K562 (cell line): ENCODE measurements around the gene RNF121. TPM values are rescaled to one million over a fixed set of nuclear protein-coding genes. Genes with fewer than 3 reads are reported as not detected.

Source experiments
- ARID4B ChIP-seq: sonication (generic); formaldehyde crosslinking; IDR thresholded peaks from 2 replicates; pipeline ENCODE4 v1.8.0; 2022; ENCODE audit warnings: mild to moderate bottlenecking, missing genetic modification reagents
- CEBPB ChIP-seq: fragments of 450-650 bp; IDR thresholded peaks from 2 replicates; pipeline ENCODE4 v1.6.1; 2016; ENCODE audit warnings: missing genetic modification characterization, missing compliant biosample characterization
- JUN ChIP-seq, 2 experiments: sonication (generic) in 1 of 2; formaldehyde crosslinking in 1 of 2; IDR thresholded peaks; 2 replicates each; pipeline versions ENCODE4 v1.6.1 to v1.8.0; 2012 to 2022; ENCODE audit warnings: borderline replicate concordance in 2 of 2, mild to moderate bottlenecking in 2 of 2, improper control_type of control experiment in 1 of 2, low read depth in 1 of 2, low read length in 1 of 2, missing genetic modification reagents in 1 of 2
- MIER1 ChIP-seq: fragments of 450-650 bp; IDR thresholded peaks from 2 replicates; pipeline ENCODE4 v1.6.1; 2016; ENCODE audit warnings: antibody characterized with exemption, mild to moderate bottlenecking, low read depth
- MLLT1 ChIP-seq, 2 experiments: fragments of 450-650 bp; IDR thresholded peaks; 2 replicates each; pipeline ENCODE4 v1.6.1; 2016
- PBX2 ChIP-seq, 2 experiments: IDR thresholded peaks in 1 of 2; conservative IDR thresholded peaks in 1 of 2; 2 replicates each; pipeline ENCODE4 v1.6.1; 2016; ENCODE audit warnings: low read depth in 2 of 2, mild to moderate bottlenecking in 1 of 2, missing compliant biosample characterization in 1 of 2, missing genetic modification characterization in 1 of 2, moderate library complexity in 1 of 2
- ZBTB40 ChIP-seq, 2 experiments: fragments of 450-650 bp in 1 of 2; sonication (generic) in 1 of 2; formaldehyde crosslinking in 1 of 2; IDR thresholded peaks; 2 replicates each; pipeline versions ENCODE4 v1.7.1 to v1.9.0; 2016 to 2022; ENCODE audit warnings: inconsistent platforms in 1 of 2, mild to moderate bottlenecking in 1 of 2, missing genetic modification reagents in 1 of 2
- ZNF354B ChIP-seq: fragments of 250-450 bp; sonication (Bioruptor Pico); IDR thresholded peaks from 2 replicates; pipeline ENCODE4 v1.4.0; 2020
- polyA plus RNA-seq, 8 experiments: library from polyadenylated mRNA; depleted of rRNA in 4 of 8; stranded (reverse) in 5 of 8; unstranded in 3 of 8; fragments of >200 nt; fragmentation: Nextera tagmentation in 2 of 8; fragmentation: Illumina TruSeq in 1 of 8; extraction: Ambion mirVana in 2 of 8; extraction: Trizol in 1 of 8; gene quantifications; 2 replicates each; pipeline versions ENCODE4 v1.2.1 to v1.2.3, GENCODE V29; 2011 to 2014; ENCODE audit warnings: inconsistent platforms in 1 of 8, missing spikeins in 1 of 8
- total RNA-seq, 7 experiments: library from RNA; depleted of rRNA in 6 of 7; stranded (reverse); fragments of >200 nt in 6 of 7; fragmentation: Illumina TruSeq in 2 of 7; extraction: Trizol in 2 of 7; gene quantifications; 2 replicates each; pipeline versions ENCODE4 v1.2.1 to v1.2.3, GENCODE V29; 2011 to 2021; ENCODE audit warnings: low replicate concordance in 1 of 7

Gene RNF121
- total and polyA plus RNA-seq, 9 of the 15 experiments (the other 6 are each of a cell fraction or from before 2014, with no cell fraction given) = 8.0 to 63.4 (median 20.5) TPM

GRCh38 chr11:71947498-71947897 is 18.7 kb downstream of the RNF121 start (continued):
- TF ChIP-seq PBX2 (CRISPR knock-in tag; IDR thresholded peaks at IDR 0.05; ENCODE audit: low read depth) = no peak
- 0 out of 2 replicates have a peak, but pooled peaks have one; percentile 14 for TF ChIP-seq PBX2 (tag; conservative IDR thresholded peaks at IDR 0.05; ENCODE audit: low read depth)
- TF ChIP-seq MIER1 = no peak
- peak; percentile 77 for TF ChIP-seq ZBTB40 (IDR thresholded peaks at IDR 0.05)
- no peak for TF ChIP-seq ZBTB40 (CRISPR knock-in tag; IDR thresholded peaks at IDR 0.05)
- TF ChIP-seq MLLT1 (IDR thresholded peaks at IDR 0.05) = no peak
- peak; percentile 94 for TF ChIP-seq CEBPB (tag)
- no peak for TF ChIP-seq ZNF354B
- TF ChIP-seq JUN (IDR thresholded peaks at IDR 0.05; ENCODE audit: borderline replicate concordance, low read depth, low read length) = 0 out of 2 replicates have a peak, but pooled peaks have one; percentile 54
- TF ChIP-seq JUN (CRISPR knock-in tag; IDR thresholded peaks at IDR 0.05; ENCODE audit: borderline replicate concordance) = no peak
- no peak for TF ChIP-seq ARID4B (CRISPR knock-in tag)
